Tibial artery (tissue), 4 donors: ENCODE measurements around the gene SGCE.
"Not testable (repeated sequence)": the region's sequence is repeated elsewhere in the genome, so short reads cannot be mapped to it uniquely, and the experiment has no call there.

Experiments used
- DNase-seq, 2 donors: peaks; one replicate each; pipeline ENCODE4 v3.0.0-alpha.2; 2019
- H3K27ac ChIP-seq, 2 donors: fragments of 200-600 bp; sonication (generic) in 1 of 2; 1 replicate in 1 of 2; 2 replicates in 1 of 2; pipeline ENCODE4 v1.5.1; 2018 to 2019; ENCODE audit warnings: mild to moderate bottlenecking in 1 of 2
- H3K27me3 ChIP-seq, 2 donors: fragments of 200-600 bp; sonication (generic) in 1 of 2; one replicate each; pipeline versions ENCODE4 v1.5.1 to v1.6.0; 2016 to 2019
- H3K36me3 ChIP-seq, 3 donors: fragments of 200-600 bp; sonication (generic) in 2 of 3; one replicate each; pipeline ENCODE4 v1.5.1; 2016 to 2019; ENCODE audit warnings: mild to moderate bottlenecking in 2 of 3
- H3K4me1 ChIP-seq, 4 donors: fragments of 200-600 bp; sonication (generic) in 2 of 4; 1 replicate in 3 of 4; 2 replicates in 1 of 4; pipeline ENCODE4 v1.5.1; 2016 to 2019
- H3K4me3 ChIP-seq, 2 donors: fragments of 200-600 bp; sonication (generic) in 1 of 2; 1 replicate in 1 of 2; 2 replicates in 1 of 2; pipeline ENCODE4 v1.5.1; 2018 to 2019; ENCODE audit warnings: mild to moderate bottlenecking in 2 of 2
- H3K9me3 ChIP-seq, 3 donors: fragments of 200-600 bp; sonication (generic) in 1 of 3; one replicate each; pipeline ENCODE4 v1.5.1; 2016 to 2019
- intact Hi-C: fragments of 100-400 bp; cut with DNase I; formaldehyde crosslinking; loops from one replicate; pipeline ENCODE4 v1.15.0; 2023; ENCODE audit warnings: low total_unique reads
- TF ChIP-seq, protein P1 (sequence below), 2 experiments: fragments of 200-600 bp in 1 of 2; fragments of 450-650 bp in 1 of 2; IDR thresholded peaks; one replicate each; pipeline ENCODE4 v1.5.1; 2017 to 2019; ENCODE audit warnings: antibody characterized with exemption in 2 of 2, mild to moderate bottlenecking in 1 of 2, moderate library complexity in 1 of 2

The SGCE gene, protein sequence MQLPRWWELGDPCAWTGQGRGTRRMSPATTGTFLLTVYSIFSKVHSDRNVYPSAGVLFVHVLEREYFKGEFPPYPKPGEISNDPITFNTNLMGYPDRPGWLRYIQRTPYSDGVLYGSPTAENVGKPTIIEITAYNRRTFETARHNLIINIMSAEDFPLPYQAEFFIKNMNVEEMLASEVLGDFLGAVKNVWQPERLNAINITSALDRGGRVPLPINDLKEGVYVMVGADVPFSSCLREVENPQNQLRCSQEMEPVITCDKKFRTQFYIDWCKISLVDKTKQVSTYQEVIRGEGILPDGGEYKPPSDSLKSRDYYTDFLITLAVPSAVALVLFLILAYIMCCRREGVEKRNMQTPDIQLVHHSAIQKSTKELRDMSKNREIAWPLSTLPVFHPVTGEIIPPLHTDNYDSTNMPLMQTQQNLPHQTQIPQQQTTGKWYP

DNA sequence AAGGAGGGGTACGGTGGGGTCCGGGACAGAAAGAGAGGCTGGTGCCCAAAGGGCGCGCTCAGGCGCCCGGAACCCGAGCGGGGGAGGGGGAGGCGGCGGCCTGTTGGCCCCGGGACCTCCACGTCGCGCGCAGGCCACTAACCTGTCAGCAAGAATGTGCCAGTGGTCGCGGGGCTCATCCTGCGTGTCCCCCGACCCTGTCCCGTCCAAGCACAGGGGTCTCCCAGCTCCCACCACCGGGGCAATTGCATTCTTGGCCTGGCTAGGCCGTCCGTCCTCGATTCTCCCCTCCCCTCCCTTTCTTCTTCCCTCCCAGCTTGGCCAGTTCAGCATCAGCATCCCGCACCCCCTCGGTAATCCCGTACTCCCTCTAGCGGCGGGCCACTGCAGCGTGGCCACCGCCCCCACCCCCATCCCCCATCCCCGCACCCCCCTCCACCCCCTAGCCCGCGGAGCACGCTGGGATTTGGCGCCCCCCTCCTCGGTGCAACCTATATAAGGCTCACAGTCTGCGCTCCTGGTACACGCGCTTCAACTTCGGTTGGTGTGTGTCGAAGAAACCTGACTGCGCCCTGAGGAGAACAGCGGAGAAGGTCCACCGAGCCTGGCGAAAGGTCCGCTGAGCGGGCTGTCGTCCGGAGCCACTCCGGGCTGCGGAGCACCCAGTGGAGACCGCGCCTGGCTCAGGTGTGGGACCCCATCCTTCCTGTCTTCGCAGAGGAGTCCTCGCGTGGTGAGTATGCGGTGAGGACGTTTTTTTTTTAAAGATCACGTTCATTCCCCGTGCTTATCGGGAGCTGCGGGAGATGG, at the start of gene SGCE:
SGCE (minus strand) TSS at position 286 of the 810 bp plus-strand sequence; CDS start at position 251, 35 bp downstream.
- peak; percentile 48 to 85 for DNase-seq
- Histone ChIP-seq H3K9me3 (no peaks in the 10 kb centered on the region), H3K4me3 (peak within 1 kb of the TSS; percentile 61 to 62), H3K27ac (peak within 1 kb of the TSS; percentile 73), H3K36me3 (no peaks in the 10 kb centered on the region), H3K4me1 (peaks cover 0 to 18% (median 6%) of the 10 kb centered on the region in 4 donors), H3K27me3 (no peaks in the 10 kb centered on the region)
- intact Hi-C loops: no loop called here
- TF ChIP-seq, protein P1, sequence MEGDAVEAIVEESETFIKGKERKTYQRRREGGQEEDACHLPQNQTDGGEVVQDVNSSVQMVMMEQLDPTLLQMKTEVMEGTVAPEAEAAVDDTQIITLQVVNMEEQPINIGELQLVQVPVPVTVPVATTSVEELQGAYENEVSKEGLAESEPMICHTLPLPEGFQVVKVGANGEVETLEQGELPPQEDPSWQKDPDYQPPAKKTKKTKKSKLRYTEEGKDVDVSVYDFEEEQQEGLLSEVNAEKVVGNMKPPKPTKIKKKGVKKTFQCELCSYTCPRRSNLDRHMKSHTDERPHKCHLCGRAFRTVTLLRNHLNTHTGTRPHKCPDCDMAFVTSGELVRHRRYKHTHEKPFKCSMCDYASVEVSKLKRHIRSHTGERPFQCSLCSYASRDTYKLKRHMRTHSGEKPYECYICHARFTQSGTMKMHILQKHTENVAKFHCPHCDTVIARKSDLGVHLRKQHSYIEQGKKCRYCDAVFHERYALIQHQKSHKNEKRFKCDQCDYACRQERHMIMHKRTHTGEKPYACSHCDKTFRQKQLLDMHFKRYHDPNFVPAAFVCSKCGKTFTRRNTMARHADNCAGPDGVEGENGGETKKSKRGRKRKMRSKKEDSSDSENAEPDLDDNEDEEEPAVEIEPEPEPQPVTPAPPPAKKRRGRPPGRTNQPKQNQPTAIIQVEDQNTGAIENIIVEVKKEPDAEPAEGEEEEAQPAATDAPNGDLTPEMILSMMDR (IDR thresholded peaks at IDR 0.05): peak; percentile 32 to 72

DNA sequence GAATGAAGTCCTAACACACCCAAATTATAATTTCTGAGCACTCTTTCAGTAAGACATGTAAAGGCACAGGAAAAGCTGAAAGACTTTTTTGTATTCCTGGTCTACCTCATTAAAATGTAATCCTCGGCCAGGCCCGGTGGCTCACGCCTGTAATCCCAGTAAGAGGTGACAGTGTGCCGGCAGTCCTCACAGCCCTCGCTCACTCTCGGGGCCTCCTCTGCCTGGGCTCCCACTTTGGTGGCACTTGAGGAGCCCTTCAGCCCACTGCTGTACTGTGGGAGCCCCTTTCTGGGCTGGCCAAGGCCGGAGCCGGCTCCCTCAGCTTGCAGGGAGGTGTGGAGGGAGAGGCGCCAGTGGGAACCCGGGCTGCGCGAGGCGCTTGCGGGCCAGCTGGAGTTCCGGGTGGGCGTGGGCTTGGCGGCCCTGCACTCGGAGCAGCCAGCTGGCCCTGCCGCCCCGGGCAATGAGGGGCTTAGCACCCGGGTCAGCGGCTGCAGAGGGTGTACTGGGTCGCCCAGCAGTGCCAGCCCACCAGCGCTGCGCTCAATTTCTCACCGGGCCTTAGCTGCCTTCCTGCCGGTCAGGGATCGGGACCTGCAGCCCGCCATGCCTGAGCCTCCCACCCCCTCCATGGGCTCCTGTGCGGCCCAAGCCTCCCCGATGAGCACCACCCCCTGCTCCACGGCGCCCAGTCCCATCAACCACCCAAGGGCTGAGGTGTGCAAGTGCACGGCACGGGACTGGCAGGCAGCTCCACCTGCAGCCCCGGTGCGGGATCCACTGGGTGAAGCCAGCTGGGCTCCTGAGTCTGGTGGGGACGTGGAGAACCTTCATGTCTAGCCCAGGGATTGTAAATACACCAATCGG, 49.5 kb upstream of the SGCE start:
- H3K4me3 ChIP-seq, H3K27ac ChIP-seq, H3K27me3 ChIP-seq, H3K4me1 ChIP-seq, DNase-seq, H3K9me3 ChIP-seq, H3K36me3 ChIP-seq, intact Hi-C loops: not testable (repeated sequence)

DNA sequence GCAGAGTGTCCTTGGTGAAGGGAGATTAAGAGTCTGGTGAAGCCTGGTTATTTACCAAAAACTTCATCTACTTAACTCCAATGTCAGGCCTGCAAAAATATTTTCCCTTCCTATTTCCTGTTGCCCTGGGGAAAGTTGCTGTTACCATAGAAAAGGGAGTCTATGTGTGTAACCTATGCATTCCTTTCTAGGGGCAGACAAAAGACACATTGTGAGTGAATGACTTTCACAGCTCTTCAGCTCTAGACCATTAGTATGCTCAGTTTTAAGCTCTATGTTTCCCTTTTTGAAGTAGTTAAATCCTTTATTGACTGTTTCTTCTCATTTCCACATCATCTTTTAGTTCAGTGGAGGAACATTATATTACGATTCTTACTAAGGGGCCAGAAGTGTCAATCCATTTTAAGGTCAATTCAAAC, 45.6 kb upstream of the SGCE start:
- no peak overlapping the region for H3K4me3 ChIP-seq
- H3K4me1 ChIP-seq: peaks cover 0 to 21% (median 5%) of the 10 kb centered on the region in 4 donors
- TF ChIP-seq, protein P1 (IDR thresholded peaks at IDR 0.05): no peak
- DNase-seq: no peak
- H3K36me3 ChIP-seq: no peaks in the 10 kb centered on the region
- intact Hi-C loops: no loop called here
- H3K27ac ChIP-seq: no peak overlapping the region
- no peaks in the 10 kb centered on the region for H3K9me3 ChIP-seq
- H3K27me3 ChIP-seq: no peaks in the 10 kb centered on the region

DNA sequence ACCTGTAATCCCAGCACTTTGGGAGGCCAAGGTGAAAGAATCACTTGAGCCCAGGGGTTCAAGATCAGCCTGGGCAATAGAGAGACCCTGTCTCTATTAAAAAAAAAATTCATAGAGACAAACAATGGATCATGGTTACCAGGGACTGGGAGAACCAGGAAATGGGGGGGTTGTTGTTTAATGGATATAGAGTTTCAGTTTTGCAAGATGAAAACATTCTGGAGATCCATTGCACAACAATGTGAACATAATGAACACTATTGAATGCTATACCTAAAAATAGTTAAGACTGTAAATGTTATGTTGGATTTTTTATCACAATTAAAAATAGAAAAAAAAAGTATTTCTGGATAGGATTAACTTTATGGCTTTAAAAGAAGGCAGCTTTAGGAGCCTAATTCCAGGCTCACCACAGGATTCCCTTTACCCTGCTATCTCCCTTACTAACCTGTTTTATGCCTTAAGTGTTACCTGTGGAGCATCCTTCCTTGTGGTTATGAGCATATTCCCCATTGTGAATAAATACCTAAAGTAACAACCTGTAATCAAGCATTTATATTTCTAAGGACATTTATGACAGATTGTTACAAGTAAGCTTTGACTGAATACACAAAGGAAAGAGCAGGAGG, 45.1 kb upstream of the SGCE start:
- Histone ChIP-seq H3K4me1 (peaks cover 0 to 21% (median 5%) of the 10 kb centered on the region in 4 donors), H3K27me3 (no peaks in the 10 kb centered on the region), H3K27ac (no peak overlapping the region), H3K36me3 (no peaks in the 10 kb centered on the region), H3K4me3 (no peak overlapping the region), H3K9me3 (no peaks in the 10 kb centered on the region)
- TF ChIP-seq, protein P1 (IDR thresholded peaks at IDR 0.05): no peak
- intact Hi-C loops: no loop called here
- no peak for DNase-seq

DNA sequence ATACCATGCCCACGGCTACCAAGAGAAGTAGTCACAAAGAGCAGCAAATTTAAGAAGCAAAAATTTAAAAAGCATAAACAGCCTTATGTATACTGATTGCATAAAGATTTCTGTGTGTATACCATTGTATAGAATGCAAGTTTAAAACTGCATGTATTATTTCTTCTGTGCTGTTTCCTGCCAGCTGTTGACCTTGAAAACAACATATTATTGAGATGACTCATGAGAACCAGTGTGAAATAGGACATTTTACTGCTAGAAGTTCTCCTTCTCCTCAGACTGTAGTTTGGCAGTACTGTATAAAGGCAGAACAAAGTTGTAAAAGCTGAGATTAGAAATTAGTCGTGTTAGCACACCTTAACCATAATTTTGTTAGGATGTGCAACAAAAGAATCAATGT, 42.3 kb upstream of the SGCE start:
- Histone ChIP-seq H3K9me3 (no peaks in the 10 kb centered on the region), H3K27me3 (no peaks in the 10 kb centered on the region), H3K27ac (no peak overlapping the region), H3K4me3 (no peak overlapping the region), H3K4me1 (peaks cover 0 to 21% (median 5%) of the 10 kb centered on the region in 4 donors), H3K36me3 (no peaks in the 10 kb centered on the region)
- TF ChIP-seq, protein P1 (IDR thresholded peaks at IDR 0.05): no peak
- no peak for DNase-seq
- intact Hi-C loops: no loop called here
